ENCODE results near the gene ZBTB42. TPM values are rescaled to one million over a fixed set of nuclear protein-coding genes. Genes with fewer than 3 reads are reported as not detected.
"Not testable (repeated sequence)": the region's sequence is repeated elsewhere in the genome, so short reads cannot be mapped to it uniquely, and the experiment has no call there.

ZBTB42 gene
- total RNA-seq, 2 donors from 2014 or later = 8.5 to 9.0 TPM

DNA sequence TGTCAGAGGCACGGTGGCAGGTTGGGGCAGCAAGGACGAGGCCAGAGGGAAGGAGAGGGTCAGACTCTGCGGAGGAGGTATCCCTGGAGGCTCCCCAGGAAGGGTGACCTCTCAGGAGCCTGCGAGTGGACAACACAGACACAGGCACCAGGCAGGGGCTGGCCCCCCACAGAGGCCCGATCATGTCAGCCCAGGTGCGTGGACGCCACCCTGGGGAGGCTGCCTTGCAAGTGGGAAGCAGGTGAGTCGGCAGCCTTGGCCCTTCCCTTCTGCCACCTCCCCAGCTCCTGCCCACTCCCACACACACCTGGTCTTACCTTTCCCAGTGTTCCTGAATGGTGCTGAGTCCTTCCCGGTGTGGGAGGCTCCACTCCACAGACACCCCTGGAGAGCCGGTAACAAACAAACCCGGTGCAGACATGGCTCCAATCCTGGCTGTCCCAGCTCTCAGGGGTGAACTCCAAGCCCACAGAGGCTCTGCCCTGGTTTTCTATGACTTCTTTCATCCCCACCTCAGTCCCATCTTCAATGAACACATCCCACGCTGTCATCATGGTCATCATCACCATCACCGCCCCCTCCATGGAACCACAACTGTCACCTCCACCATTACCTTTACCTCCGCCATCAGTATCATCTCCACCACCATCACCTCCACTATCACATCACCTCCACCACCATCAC is 5.2 kb downstream of the ZBTB42 start:
- no peak overlapping the region for H3K4me3 ChIP-seq
- no peak for TF ChIP-seq CTCF (IDR thresholded peaks at IDR 0.05)
- H3K9me3 ChIP-seq = no peaks in the 10 kb centered on the region
- no peaks in the 10 kb centered on the region for H3K27me3 ChIP-seq
- peaks cover 0 to 36% of the 10 kb centered on the region in 2 donors for H3K4me1 ChIP-seq
- H3K27ac ChIP-seq = no peak overlapping the region
- H3K36me3 ChIP-seq = no peaks in the 10 kb centered on the region
- DNase-seq (ENCODE audit: low spot score) = no peak

DNA sequence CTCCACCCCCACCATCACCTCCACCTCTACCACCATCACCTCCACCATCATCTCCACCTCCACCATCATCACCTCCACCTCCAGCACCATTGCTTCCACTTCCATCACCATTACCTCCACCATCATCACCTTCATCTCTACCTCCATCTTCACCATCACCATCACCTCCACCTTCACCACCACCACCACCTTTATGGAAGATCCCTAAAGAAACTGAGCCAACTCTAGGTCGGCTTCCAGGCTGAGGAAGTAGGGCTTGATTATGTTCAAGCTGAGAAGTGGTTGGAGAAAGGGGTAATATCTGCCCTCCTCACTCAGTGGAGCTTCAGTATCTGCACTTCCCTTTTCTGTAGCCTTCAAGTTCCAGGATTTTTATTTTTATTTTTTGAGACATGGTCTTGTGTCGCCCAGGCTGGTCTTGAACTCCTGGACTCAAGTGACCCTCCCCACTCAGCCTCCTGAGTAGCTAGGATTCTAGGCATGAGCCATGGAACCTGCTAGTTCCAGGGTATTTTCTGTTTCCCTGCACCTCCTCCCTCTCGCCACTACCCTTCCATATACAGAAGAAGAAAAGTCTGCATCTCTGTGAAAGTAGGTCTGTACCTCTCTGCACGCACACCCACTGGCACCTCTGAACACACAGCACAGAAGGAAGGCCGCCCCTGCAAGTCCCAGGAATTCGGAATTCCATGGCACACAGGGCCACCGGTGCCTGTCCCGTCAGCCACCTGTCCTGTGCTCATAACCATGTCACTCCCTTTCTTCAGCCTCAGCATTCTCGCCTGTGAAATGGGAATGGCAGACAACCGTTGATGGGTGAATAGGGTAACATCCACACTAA is 5.9 kb downstream of the ZBTB42 start:
- no peak overlapping the region for H3K27ac ChIP-seq
- TF ChIP-seq CTCF (IDR thresholded peaks at IDR 0.05) = no peak
- H3K4me3 ChIP-seq = no peak overlapping the region
- H3K36me3 ChIP-seq = no peaks in the 10 kb centered on the region
- no peaks in the 10 kb centered on the region for H3K9me3 ChIP-seq
- H3K27me3 ChIP-seq = no peaks in the 10 kb centered on the region
- H3K4me1 ChIP-seq = peaks cover 0 to 29% of the 10 kb centered on the region in 2 donors
- no peak for DNase-seq (ENCODE audit: low spot score)

- DNase-seq (ENCODE audit: low spot score) = no peak
- no peak overlapping the region for H3K27ac ChIP-seq
- no peak for TF ChIP-seq CTCF (IDR thresholded peaks at IDR 0.05)
- H3K27me3 ChIP-seq = no peaks in the 10 kb centered on the region
- no peaks in the 10 kb centered on the region for H3K9me3 ChIP-seq
- H3K4me3 ChIP-seq = no peak overlapping the region
- H3K4me1 ChIP-seq = peaks cover 0 to 13% of the 10 kb centered on the region in 2 donors
- no peaks in the 10 kb centered on the region for H3K36me3 ChIP-seq
Measured at GRCh38 chr14:104808456-104808855, 7.6 kb downstream of the ZBTB42 start.

DNA sequence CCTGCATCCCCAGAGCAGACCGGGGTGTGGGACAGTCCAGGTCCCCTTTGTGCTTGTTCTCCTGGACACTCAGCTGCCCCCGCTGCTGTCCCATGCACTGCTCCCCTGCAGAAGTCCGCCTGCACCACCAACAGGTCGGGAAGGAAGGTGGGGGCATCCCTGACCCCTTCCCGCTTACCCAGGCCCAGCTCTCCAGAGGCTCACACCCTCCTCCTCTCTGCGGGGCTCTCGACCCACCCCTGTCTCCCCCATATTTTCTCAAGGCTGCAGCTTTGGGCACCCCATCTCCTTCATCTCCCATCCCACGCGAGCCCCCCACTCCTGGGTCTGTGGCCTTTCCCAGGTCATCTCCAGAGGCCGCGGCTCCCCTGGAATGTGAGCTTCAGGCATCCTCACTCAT is 9.4 kb downstream of the ZBTB42 start:
- Histone ChIP-seq H3K27ac (no peak overlapping the region), H3K9me3 (no peaks in the 10 kb centered on the region), H3K4me1 (peaks cover 0 to 22% of the 10 kb centered on the region in 2 donors), H3K36me3 (no peaks in the 10 kb centered on the region), H3K4me3 (no peak overlapping the region), H3K27me3 (no peaks in the 10 kb centered on the region)
- DNase-seq (ENCODE audit: low spot score) = no peak
- TF ChIP-seq CTCF (IDR thresholded peaks at IDR 0.05) = no peak

DNA sequence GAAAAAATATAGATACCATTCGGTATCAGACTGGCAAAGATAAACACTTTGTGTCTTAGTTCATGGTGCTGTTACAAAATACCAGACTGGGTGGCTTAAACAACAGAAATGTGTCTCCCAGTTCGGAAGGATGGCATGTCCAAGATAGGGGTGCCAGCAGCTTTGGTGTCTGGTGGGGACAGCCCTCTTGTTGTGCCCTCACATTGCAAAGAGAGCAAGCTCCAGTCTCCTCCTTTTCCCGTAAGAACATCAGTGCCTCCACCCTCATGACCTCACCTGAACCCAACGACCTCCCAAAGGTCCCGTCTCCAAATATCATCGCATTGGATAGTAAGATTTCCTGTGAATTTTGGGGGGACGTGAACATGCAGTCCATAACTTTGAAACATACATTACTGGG is 12.4 kb downstream of the ZBTB42 start:
- no peak for DNase-seq (ENCODE audit: low spot score)
- Histone ChIP-seq H3K4me1 (peaks cover 0 to 27% of the 10 kb centered on the region in 2 donors), H3K4me3 (no peak overlapping the region), H3K9me3 (no peaks in the 10 kb centered on the region), H3K27ac (no peak overlapping the region), H3K36me3 (no peaks in the 10 kb centered on the region), H3K27me3 (no peaks in the 10 kb centered on the region)
- TF ChIP-seq CTCF (IDR thresholded peaks at IDR 0.05) = no peak

DNA sequence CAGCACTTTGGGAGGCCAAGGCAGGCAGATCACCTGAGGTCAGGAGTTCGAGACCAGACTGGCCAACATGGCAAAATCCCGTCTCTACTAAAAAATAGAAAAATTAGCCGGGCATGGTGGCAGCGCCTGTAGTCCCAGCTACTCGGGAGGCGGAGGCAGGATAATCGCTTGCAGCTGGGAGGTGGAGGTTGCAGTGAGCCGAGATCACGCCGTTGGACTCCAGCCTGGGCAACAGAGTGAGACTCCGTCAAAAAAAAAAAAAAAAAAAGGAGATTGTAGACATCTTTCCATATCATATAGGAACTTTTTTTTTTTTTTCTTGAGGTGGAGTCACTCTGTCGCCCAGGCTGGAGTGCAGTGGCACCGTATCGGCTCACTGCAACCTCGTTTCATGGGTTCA is 13.8 kb downstream of the ZBTB42 start:
- H3K27ac ChIP-seq = peak overlapping the region in 1 of 2 donors; percentile 96
- DNase-seq (ENCODE audit: low spot score); H3K36me3 ChIP-seq; H3K9me3 ChIP-seq; H3K27me3 ChIP-seq: not testable (repeated sequence)
- peaks cover 0 to 27% of the 10 kb centered on the region in 2 donors for H3K4me1 ChIP-seq
- peak overlapping the region; percentile 83 to 87 for H3K4me3 ChIP-seq
